B cell (primary cell): Measurements from ENCODE around the gene CLDN7. TPM values are rescaled to one million over a fixed set of nuclear protein-coding genes. Genes with fewer than 3 reads are reported as not detected.

Experiments used
- ATAC-seq: fragments of 200-7000 bp; cut with Tn5 transposase; one replicate; pipeline ENCODE4 v1.10.0; 2021; ENCODE audit warnings: low read depth, mild to moderate bottlenecking, moderate number of reproducible peaks, moderate library complexity
- CTCF ChIA-PET: fragments of 350-600 bp; sonication (Branson Sonifier 250); formaldehyde crosslinking; loops from one replicate; lab custom pipeline; 2021; ENCODE audit warnings: antibody characterized with exemption, inconsistent platforms; lab: Charles Lee
- POLR2A ChIA-PET: fragments of 350-600 bp; sonication (Branson Sonifier 250); formaldehyde crosslinking; loops from one replicate; lab custom pipeline; 2021; ENCODE audit warnings: antibody characterized with exemption; lab: Charles Lee
- DNase-seq: peaks from one replicate; pipeline ENCODE4 v3.0.0; 2013
- H2AFZ ChIP-seq: 2 replicates; pipeline ENCODE4 v1.6.1; 2012; ENCODE audit warnings: mild to moderate bottlenecking, low read depth, low read length; ENCODE audit not compliant: insufficient read depth, poor library complexity, severe bottlenecking
- H3K27ac ChIP-seq, 2 donors: 1 replicate in 1 of 2; 2 replicates in 1 of 2; pipeline ENCODE4 v1.5.1; 2012 to 2013; ENCODE audit warnings: low read length in 2 of 2, mild to moderate bottlenecking in 2 of 2, moderate library complexity in 1 of 2
- H3K27me3 ChIP-seq, 4 experiments: fragments of 200-600 bp in 1 of 4; sonication (generic) in 1 of 4; replicated peaks in 1 of 4; 1 replicate in 2 of 4; 2 replicates in 2 of 4; pipeline versions ENCODE4 v1.6.1 to v1.7.0; 2013 to 2016; ENCODE audit warnings: low read length in 3 of 4, mild to moderate bottlenecking in 2 of 4, mixed read lengths in 1 of 4, moderate library complexity in 1 of 4; ENCODE audit not compliant: insufficient read depth in 4 of 4, control insufficient read depth in 3 of 4; ENCODE audit errors: control extremely low read depth in 1 of 4
- H3K36me3 ChIP-seq, 2 experiments: replicated peaks in 1 of 2; 1 replicate in 1 of 2; 2 replicates in 1 of 2; pipeline versions ENCODE4 v1.6.1 to v1.7.1; 2013; ENCODE audit warnings: low read length in 1 of 2; ENCODE audit not compliant: insufficient read depth in 2 of 2, control insufficient read depth in 1 of 2; ENCODE audit errors: control extremely low read depth in 1 of 2, extremely low read depth in 1 of 2
- H3K4me1 ChIP-seq, 2 donors: fragments of 200-600 bp in 1 of 2; sonication (generic) in 1 of 2; 1 replicate in 1 of 2; 2 replicates in 1 of 2; pipeline versions ENCODE4 v1.5.1 to v1.6.1; 2013 to 2017; ENCODE audit warnings: low read length in 2 of 2; ENCODE audit not compliant: control insufficient read depth in 2 of 2, insufficient read depth in 2 of 2
- H3K4me2 ChIP-seq: replicated peaks from 2 replicates; pipeline ENCODE3; 2012; ENCODE audit warnings: mild to moderate bottlenecking, low read depth, low read length; ENCODE audit not compliant: poor library complexity, severe bottlenecking
- H3K4me3 ChIP-seq, 5 experiments: fragments of 200-600 bp in 1 of 5; sonication (generic) in 1 of 5; 1 replicate in 3 of 5; 2 replicates in 2 of 5; pipeline versions ENCODE4 v1.5.1 to v1.7.0; 2011 to 2016; ENCODE audit warnings: low read length in 4 of 5, mild to moderate bottlenecking in 4 of 5, low read depth in 2 of 5, control low read depth in 1 of 5, moderate library complexity in 1 of 5; ENCODE audit not compliant: insufficient read depth in 1 of 5; ENCODE audit errors: control extremely low read depth in 1 of 5, extremely low read depth in 1 of 5
- H3K79me2 ChIP-seq: fragments of 200-600 bp; sonication (generic); one replicate; pipeline ENCODE4 v1.6.0; 2016; ENCODE audit warnings: low read length; ENCODE audit not compliant: control insufficient read depth, insufficient read depth
- H3K9ac ChIP-seq: fragments of 200-600 bp; sonication (generic); 2 replicates; pipeline ENCODE4 v1.6.1; 2017; ENCODE audit warnings: mild to moderate bottlenecking, low read length, moderate library complexity
- H3K9me3 ChIP-seq, 3 donors: one replicate each; pipeline versions ENCODE4 v1.6.1 to v1.7.1; 2013; ENCODE audit warnings: low read length in 2 of 3; ENCODE audit not compliant: control insufficient read depth in 2 of 3, insufficient read depth in 1 of 3; ENCODE audit errors: control extremely low read depth in 1 of 3
- H4K20me1 ChIP-seq: 2 replicates; pipeline ENCODE4 v1.6.0; 2012; ENCODE audit warnings: mild to moderate bottlenecking, low read length; ENCODE audit not compliant: insufficient read depth, control insufficient read depth, poor library complexity, severe bottlenecking
- H3K27ac Mint-ChIP-seq: one replicate; pipeline ENCODE4 v1.8.0; 2021; ENCODE audit warnings: mixed read lengths
- H3K27me3 Mint-ChIP-seq: one replicate; pipeline ENCODE4 v1.8.0; 2021; ENCODE audit warnings: mixed read lengths
- H3K4me1 Mint-ChIP-seq: one replicate; pipeline ENCODE4 v1.8.0; 2021; ENCODE audit warnings: mixed read lengths
- H3K4me3 Mint-ChIP-seq: one replicate; pipeline ENCODE4 v1.8.0; 2021; ENCODE audit warnings: mixed read lengths
- H3K9me3 Mint-ChIP-seq: one replicate; pipeline ENCODE4 v1.8.0; 2022; ENCODE audit warnings: mixed read lengths; ENCODE audit not compliant: insufficient read depth
- CTCF ChIP-seq: fragments of 200-600 bp; IDR thresholded peaks from one replicate; pipeline ENCODE4 v1.8.0; 2022; ENCODE audit warnings: antibody characterized with exemption, mild to moderate bottlenecking
- EZH2 ChIP-seq: IDR thresholded peaks from 2 replicates; pipeline ENCODE4 v1.6.1; 2012; ENCODE audit warnings: borderline replicate concordance, low read depth, mild to moderate bottlenecking, moderate library complexity, low read length; ENCODE audit not compliant: insufficient read depth, poor library complexity, severe bottlenecking
- WGBS: methylation state at CpG from one replicate; pipeline ENCODE4 v1.1.5; 2013; ENCODE audit warnings: missing lambda C conversion rate; ENCODE audit not compliant: insufficient coverage; 5-methylcytosine and 5-hydroxymethylcytosine counted together
- intact Hi-C: fragments of 100-400 bp; cut with micrococcal nuclease; formaldehyde crosslinking; loops from one replicate; pipeline ENCODE4 v1.10.0; 2022
- polyA plus RNA-seq: library from polyadenylated mRNA; depleted of rRNA; stranded (reverse); fragments of >200 nt; gene quantifications from 2 replicates; pipeline ENCODE4 v1.2.3, GENCODE V29; 2012
- total RNA-seq, 2 donors: library from RNA; stranded (reverse); fragments of 120-200 nt in 1 of 2; gene quantifications; 1 replicate in 1 of 2; 2 replicates in 1 of 2; pipeline versions ENCODE4 v1.2.3 to v1.2.4, GENCODE V29; 2013 to 2022

CLDN7 gene
- total and polyA plus RNA-seq, 2 donors (not counting 1 experiment from before 2014, with no cell fraction given), result 1.2 to 5.8 TPM

GRCh38 chr17:7280519-7281073 is 18.3 kb upstream of the CLDN7 start:
- Histone ChIP-seq H3K36me3 (no peaks in the 10 kb centered on the region), H3K4me3 (peak overlapping the region; percentile 1 to 69 (median 53)), H2AFZ (peak overlapping the region; percentile 64), H3K4me2 (peak overlapping the region; percentile 98), H4K20me1 (no peaks in the 10 kb centered on the region), H3K79me2 (no peaks in the 10 kb centered on the region), H3K27me3 (peaks cover 0 to 45% (median 13%) of the 10 kb centered on the region in 4 experiments), H3K9ac (peak overlapping the region; percentile 67), H3K4me1 (peaks cover 20 to 31% of the 10 kb centered on the region in 2 donors), H3K9me3 (peaks cover 0 to 18% (median 0%) of the 10 kb centered on the region in 3 donors), H3K27ac (no peak overlapping the region)
- 1% methylated on average over 29 of the region's 29 CpGs for WGBS
- ChIA-PET POLR2A (interaction anchor here (0.7 to 1.5 kb wide), 3 partner anchors 13 to 65 kb away, joined by 4 to 7 read pairs (median 5); partner anchors contain the start of gene GABARAP), CTCF (interaction anchor here (1.0 to 10.9 kb wide), 10 partner anchors 17 to 280 kb away, joined by 3 to 115 read pairs (median 4); partner anchors contain the start of gene ACAP1)
- peak; percentile 91 for TF ChIP-seq CTCF
- TF ChIP-seq EZH2, result no peak
- peak; percentile 84 for ATAC-seq
- Mint-ChIP-seq H3K27ac (peak overlapping the region; percentile 76), H3K4me1 (peaks cover 20% of the 10 kb centered on the region), H3K9me3 (no peaks in the 10 kb centered on the region), H3K27me3 (peaks cover 16% of the 10 kb centered on the region), H3K4me3 (peak overlapping the region; percentile 92)
- intact Hi-C loops, result loop anchor here (1.0 to 2.0 kb wide), 7 partner anchors 16 to 309 kb away; partner anchors contain the start of genes CLDN7, SENP3 and TMEM102
- peak; percentile 85 for DNase-seq

- H2AFZ ChIP-seq, result no peak overlapping the region
- ATAC-seq (no peak), DNase-seq (no peak)
- intact Hi-C loops, result no loop called here
- CTCF ChIA-PET, result interaction anchor here (0.6 to 10.9 kb wide), 10 partner anchors 10 to 281 kb away, joined by 3 to 115 read pairs (median 3); partner anchors contain the start of gene ACAP1
- Mint-ChIP-seq H3K9me3 (no peaks in the 10 kb centered on the region), H3K27me3 (peaks cover 16% of the 10 kb centered on the region), H3K4me3 (no peak overlapping the region), H3K27ac (no peak overlapping the region), H3K4me1 (peaks cover 20% of the 10 kb centered on the region)
- POLR2A ChIA-PET, result interaction anchor here (0.7 kb wide), 1 partner anchor 164 kb away, joined by 4 read pairs; no protein-coding TSS in a partner anchor
- 88% methylated on average over 5 of the region's 8 CpGs for WGBS
- no peaks in the 10 kb centered on the region for H4K20me1 ChIP-seq
- no peaks in the 10 kb centered on the region for H3K36me3 ChIP-seq
- H3K79me2 ChIP-seq, result no peaks in the 10 kb centered on the region
- no peak overlapping the region for H3K9ac ChIP-seq
- peaks cover 0 to 34% (median 13%) of the 10 kb centered on the region in 4 experiments for H3K27me3 ChIP-seq
- no peak overlapping the region for H3K27ac ChIP-seq
- no peak for TF ChIP-seq CTCF
- TF ChIP-seq EZH2, result no peak
- no peak overlapping the region for H3K4me2 ChIP-seq
- no peak overlapping the region for H3K4me3 ChIP-seq
- H3K9me3 ChIP-seq, result peaks cover 0 to 16% (median 0%) of the 10 kb centered on the region in 3 donors
- peaks cover 20 to 31% of the 10 kb centered on the region in 2 donors for H3K4me1 ChIP-seq
These were observed 17.2 kb upstream of the CLDN7 start for GRCh38 chr17:7279448-7279847.
